ENCODE measurements around the gene ACR.

DNA sequence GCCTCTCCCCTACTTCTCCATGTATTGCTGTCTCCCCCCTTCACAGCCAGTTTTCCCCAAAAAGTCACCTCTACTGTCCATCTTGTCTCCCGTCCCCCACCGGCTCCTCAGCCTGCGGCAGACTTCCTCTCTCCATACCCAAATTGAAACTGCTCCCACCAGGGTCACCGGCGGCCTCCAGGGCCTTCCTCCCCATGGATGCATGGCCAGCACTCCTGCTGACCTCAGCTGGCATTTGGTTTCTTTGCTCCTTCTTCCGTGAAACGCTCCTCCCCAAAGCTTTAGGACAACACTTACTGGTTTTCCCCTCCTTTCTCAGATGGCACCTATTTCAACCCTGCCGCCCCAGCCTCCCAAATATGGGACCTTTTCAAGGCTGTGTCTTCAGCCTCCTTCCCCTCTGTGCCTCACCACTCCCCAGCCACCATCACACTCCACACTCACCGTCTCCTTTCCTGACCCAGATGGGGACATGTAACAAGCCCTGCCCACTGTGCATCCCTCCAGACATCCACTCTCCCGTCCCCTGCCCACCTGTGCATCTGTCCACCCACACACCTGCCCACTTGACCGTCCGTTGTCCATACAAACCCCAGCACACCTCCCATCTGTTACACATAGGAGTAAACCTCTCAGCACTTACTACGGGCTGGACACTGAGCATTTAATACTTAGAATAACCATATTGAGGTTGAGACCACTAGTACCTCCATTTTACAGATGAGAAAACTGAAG is 21.5 kb upstream of the ACR start:
- TF ChIP-seq, protein P1, sequence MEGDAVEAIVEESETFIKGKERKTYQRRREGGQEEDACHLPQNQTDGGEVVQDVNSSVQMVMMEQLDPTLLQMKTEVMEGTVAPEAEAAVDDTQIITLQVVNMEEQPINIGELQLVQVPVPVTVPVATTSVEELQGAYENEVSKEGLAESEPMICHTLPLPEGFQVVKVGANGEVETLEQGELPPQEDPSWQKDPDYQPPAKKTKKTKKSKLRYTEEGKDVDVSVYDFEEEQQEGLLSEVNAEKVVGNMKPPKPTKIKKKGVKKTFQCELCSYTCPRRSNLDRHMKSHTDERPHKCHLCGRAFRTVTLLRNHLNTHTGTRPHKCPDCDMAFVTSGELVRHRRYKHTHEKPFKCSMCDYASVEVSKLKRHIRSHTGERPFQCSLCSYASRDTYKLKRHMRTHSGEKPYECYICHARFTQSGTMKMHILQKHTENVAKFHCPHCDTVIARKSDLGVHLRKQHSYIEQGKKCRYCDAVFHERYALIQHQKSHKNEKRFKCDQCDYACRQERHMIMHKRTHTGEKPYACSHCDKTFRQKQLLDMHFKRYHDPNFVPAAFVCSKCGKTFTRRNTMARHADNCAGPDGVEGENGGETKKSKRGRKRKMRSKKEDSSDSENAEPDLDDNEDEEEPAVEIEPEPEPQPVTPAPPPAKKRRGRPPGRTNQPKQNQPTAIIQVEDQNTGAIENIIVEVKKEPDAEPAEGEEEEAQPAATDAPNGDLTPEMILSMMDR (IDR thresholded peaks at IDR 0.05), result no peak
- no peak for TF ChIP-seq EZH2phosphoT487 (IDR thresholded peaks at IDR 0.05)
